NCI-H460 (cell line): ENCODE data around the gene ALPK1. TPM values are rescaled to one million over a fixed set of nuclear protein-coding genes. Genes with fewer than 3 reads are reported as not detected.

Source experiments
- DNase-seq: peaks from one replicate; pipeline ENCODE4 v3.0.0-alpha.2; 2016; ENCODE audit warnings: low read depth; ENCODE audit errors: extremely low read depth
- total RNA-seq: library from RNA; depleted of rRNA; stranded (reverse); fragments of >200 nt; shearing (Covaris generic); gene quantifications from 2 replicates; pipeline ENCODE4 v1.2.3, GENCODE V29; 2014

The ALPK1 gene
- total RNA-seq, 1 experiment from 2014 or later = 19.0 TPM

DNA sequence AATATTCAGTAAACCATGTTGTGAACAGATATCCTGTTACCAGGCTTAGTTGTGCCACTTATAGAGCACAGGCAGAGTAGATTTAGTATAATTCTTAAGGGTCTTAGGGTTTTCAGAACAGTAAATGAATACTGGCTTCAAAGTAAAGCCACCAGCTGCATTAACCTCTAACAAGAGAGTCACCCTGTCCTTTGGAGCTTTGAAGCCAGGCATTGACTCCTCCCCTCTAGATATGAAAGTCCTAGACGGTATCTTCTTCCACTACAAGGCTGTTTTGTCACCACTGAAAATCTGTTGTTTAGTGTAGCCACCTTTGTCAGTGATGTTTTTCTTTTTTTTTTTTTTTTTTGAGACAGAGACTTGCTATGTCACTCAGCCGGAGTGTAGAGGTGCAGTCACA is 77.7 kb downstream of the ALPK1 start:
- DNase-seq = no peak

DNA sequence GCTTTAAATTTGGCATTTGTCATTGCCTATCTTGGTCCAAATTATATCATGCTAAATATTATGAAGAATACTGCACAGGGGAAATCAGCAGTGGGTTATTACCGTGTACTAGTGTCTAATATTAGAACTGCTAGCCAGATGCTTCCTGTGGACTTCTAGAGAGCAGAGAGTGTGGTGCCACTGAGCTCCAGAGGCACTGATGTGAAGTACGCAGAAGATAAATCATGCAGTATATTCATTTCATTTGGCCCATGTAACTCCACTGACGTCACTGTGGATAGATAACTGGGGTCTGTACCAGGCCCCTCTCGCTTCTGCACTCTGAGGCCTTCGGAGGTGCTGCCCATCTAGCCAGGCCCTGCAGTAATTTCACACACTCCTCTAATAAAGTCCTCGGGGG is 80.0 kb downstream of the ALPK1 start:
- DNase-seq = no peak

DNA sequence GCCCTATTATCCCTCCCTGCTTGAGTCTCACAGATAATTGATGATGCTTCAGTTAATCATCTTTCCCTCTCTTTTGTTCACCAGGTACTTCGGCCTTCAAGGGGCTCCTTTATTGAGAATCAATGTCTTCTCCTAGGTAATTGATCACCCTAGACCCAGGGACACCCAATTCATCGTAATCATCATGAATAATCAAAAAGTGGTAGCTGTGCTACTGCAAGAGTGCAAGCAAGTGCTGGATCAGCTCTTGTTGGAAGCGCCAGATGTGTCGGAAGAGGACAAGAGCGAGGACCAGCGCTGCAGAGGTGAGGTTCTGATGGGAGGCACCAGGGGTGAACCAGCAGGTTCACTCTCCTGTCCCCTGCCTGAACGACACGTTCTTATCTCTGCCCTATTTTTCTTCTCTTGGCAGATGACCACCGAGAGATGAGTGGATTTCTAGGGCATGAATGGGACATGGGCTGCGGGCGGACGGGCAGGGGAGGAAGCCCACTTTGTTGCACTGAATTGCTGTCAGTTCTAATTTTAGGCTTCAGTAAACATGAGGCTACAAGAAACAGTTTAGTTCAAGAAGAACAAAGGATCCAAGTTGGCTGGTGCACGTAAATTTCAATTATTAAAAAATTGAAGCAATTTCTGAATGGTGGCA is 80.5 kb downstream of the ALPK1 start:
- no peak for DNase-seq

DNA sequence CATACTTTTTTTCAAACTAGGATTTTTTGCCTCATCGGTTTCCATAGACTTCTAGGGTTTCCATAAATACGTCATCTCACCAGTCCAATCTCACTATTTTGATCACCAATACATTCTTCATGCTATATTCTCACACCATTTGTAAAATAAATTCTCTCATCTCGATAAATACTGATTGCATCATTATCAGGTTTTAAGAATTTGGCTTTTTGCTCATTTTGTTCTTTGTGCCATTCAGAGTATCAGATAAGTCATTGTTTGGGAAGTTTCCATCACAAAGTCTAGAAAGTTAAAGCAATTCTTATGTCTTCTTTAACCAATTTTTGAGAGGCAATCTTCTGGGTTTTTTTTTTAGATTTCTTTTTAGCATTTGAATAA is 81.1 kb downstream of the ALPK1 start:
- DNase-seq = no peak

DNA sequence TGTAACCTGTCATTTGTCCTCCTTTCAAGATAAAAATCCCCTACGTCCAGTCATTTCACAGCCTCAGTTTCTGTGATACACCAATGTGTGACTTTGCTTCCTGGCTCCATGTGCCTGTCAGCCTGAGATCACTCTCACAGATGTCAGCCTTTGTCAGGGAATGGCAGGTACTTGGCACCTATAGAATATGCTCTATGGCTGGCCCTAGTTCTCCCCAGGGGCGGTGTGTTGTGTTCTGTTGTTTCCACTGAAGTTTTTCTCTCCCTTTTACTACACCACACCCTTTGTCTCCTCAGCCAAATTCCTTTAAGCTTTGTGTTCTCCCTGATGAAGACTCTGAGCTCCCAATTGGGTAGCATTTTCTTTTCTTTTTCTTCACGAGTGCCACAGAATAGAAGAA is 81.7 kb downstream of the ALPK1 start:
- no peak for DNase-seq

DNA sequence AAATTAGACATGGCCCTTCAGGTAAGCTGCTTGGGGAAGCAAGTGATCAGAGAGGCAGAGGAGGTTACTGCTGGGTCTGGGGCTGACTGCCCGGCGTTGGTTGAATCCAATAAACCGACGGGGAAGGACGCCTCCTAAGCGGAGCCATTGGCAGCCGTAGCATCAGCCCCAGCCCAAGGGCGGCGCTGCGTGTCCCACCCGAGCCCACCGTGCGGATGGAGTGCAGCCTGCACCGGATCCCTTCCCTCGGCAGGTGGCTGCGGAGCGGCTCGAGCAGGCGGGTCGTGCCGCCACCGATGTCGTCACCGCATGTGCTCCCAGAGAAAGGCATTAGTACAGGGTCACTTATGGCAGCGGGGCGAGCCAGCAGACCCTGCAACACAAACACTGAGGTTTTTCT is 82.1 kb downstream of the ALPK1 start:
- DNase-seq = no peak

DNA sequence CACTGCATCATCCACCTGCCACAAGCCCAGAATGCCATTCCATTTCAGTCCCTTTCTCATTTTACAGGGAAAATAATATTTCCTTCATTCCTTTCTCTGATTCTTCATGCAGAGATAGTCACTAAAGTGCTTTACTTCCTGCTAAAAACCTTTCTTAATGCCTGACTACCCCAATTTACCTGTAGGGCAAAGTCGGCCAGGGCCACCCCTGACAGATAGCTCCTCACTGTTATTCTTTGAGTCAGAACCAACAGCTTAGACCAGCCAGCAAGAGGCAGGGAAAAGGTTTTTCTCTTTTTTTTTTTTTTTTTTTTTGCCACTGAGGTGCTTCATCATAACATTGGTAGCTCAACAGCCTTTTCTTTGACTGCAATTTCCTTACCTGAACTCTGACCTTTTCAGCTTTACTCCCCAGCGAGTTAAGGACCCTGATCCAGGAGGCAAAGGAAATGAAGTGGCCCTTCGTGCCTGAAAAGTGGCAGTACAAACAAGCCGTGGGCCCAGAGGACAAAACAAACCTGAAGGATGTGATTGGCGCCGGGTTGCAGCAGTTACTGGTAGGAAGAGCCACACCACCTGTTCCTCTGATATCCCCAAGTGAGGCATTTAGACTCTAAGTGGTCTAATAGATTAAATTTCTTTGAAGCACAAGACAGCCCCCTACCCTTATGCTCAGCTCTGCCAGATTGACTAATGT is 85.0 kb downstream of the ALPK1 start:
- no peak for DNase-seq

DNA sequence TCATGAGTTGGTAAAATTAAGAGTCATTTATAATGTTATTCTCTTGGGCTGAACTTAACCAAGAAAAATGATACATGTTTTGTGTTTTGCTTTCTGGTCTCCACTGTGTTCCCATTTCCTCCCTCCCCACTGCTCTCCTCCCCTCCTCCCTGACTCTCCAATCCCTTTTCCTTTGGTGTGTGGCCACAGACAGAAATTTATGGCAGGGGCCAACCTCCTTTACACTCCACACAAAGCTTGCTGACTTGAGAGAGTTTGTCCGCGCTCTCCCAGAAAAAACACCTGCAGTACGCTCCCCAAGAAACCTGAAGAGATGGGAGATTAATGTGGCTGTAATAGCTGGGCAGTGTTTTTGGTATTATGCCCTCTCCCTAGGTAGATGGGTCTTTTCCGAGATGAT is 88.9 kb downstream of the ALPK1 start:
- no peak for DNase-seq

DNA sequence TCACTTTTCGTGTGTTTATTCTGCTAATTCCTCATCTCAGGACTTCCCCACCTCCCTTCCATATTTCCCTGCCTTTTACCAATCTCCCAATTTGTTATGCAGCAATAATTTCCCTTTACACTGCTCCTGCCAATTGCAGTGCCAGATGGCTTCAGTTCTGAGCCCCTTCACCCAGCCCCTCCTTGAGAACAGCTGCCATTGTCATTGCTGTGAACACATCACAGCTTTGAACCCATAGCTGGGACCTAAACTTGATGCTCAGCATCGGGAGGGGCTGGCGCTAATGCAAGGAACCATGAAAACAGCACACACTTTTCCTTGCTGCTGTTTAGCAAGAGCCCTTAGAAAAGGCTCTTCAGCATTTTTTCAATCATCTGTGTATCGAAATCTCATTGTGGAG is 104.9 kb downstream of the ALPK1 start:
- no peak for DNase-seq

DNA sequence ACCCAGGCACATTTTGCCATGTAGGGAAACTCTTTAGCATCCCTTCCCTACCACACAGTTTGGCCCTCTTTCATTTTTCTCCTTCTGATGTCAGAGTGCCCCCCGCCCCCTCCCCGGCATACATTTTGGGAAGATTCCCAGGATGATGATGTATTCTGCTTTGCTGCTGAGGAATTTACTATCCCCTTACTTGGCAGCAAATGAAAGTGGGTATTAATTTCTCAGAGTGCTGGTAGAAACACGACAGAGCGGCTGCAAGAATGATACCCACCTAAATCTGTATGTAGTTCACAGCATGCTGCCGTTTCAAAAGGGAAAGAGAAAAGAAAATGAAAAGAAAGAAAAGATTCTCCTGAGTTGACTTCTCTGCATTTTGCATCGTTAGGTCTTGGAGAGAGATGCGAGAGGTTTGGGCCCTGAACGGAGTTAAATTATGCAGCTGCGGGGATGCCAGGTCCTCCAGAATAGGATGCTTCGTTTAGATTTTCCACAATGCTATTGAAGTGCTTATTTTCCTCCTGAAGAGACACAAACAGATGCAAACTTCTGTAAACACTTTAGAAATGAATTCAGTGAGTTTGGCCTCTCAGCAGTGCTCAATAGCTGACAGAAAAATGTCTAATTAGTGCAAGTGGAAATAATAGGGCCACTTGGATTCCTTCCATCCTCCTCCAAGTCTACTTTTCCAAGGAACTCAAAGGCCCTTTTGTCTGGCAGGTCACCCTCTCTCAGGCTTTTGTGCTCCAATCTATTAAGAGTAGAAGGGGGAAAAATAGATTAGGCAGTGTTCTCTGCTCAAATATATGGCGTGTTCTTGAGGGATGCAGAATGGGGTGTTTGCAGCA is 106.2 kb downstream of the ALPK1 start:
- DNase-seq = no peak

DNA sequence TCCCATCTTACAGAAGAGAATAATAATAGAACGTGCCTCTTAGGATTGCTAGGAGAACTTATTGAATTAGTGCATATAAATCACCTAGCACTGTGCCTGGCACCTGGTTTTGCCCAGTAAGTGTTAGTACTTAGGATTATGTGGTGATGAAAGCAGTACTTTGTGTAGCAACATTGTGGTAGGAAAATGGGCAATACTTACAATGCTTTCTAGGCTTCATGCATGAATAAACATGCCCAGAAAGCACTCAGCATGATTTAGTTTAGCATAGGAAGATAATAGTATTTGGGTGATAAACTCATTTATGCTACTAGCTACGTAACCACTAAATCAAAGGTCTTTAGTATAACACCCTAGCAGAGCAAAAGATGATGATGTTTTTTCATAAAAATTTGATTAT is 113.2 kb downstream of the ALPK1 start:
- DNase-seq = no peak

DNA sequence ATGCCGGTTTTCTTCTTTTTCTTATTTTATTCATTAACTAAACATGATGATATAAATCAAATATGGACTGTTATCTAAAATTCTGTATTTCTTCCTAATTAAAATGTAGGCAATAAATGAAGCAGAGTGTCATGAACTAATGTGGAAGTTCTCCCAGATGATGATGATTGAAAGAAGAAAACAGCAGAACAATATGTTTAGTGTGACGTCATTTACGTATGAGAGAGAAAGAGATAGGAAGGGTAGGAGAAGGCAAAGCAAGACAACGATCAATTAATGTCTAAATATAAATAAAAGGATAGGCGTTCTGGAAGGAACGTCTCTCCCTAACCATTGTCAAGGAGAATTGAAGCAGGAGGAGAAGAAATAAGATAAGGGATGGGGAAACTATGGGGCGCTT is 113.6 kb downstream of the ALPK1 start:
- DNase-seq = no peak

DNA sequence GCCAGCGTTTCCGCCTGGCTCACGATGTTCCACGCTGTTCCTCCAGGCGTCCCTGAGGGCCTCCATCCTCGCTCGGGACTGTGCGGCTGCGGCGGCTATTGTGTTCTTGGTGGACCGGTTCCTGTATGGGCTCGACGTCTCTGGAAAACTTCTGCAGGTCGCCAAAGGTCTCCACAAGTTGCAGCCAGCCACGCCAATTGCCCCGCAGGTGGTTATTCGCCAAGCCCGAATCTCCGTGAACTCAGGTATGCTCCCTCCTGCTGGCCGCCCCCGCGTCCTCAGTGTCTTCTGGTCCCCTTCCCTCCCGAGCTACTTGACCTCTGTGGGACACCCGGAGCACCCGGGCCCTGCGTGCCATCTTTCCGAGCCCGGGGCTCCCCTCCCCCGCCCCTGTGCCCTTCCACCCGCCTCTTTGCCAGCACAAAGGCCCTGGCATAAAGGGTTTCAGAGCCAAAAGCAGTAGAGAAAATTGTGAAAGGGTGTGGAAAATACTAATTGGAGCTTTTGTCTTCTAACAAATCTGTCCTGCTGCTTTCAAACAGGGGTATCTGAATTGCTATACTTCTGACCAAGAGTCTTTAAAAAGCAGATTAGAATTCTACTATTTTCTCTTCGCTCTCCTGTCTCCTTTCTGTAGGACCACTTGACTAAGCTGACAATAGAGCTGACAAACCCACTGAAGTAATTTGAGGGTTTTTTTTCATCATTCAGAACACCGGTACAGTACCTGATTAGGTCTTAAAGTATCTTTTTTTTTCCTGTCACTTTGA is 114.8 kb downstream of the ALPK1 start:
- DNase-seq = no peak

DNA sequence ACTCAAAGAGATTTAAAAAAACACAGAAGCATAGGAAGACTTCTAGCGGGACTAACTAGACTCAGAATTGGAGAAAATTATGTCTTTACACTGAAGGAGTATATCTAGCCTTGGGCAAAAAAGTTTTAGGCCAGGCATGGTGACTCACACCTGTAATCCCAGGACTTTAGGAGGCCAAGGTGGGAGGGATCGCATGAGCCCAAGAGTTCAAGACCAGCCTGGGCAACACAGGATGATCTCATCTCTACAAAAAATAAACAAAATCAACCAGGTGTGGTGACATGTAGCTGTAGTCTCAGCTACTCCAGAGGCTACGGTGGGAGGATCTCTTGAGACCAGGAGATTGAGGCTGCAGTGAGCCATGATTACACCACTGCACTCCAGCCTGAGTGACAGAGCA is 119.3 kb downstream of the ALPK1 start:
- no peak for DNase-seq

DNA sequence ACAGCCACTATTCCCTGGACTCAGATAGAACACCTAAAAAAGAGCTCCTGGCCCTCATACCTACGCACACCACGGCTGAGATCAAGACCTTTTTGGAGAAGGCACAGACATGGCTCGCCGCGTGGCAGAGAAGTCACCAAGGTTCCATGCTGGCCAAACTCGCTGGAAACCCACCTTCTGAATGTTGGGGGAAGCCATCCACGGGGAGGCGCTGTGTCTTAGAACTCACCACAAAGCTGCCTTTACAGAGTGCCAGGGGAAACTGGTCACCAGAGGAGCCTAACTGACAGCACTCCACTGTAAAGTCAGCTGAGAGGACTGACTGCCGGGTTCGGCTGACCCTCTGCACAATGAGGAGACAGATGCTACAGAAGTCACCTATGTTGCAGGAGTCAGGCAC is 120.9 kb downstream of the ALPK1 start:
- no peak for DNase-seq

DNA sequence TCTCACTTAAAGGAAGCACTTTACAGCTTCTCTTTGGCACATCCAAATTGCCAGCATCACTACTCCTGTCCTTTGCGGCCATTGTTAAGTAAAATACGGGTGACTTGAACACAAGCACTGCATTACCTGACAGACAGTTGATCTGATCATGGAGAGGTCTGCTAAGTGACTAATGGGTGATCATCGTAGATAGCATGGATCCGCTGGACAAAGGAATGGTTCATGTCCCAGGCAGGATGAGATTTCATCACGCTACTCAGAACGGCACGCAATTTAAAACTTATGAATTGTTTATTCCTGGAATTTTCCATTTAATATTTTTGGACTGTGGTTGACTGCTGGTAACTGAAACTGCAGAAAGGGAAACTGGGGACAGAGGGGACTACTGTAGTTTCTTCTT is 124.7 kb downstream of the ALPK1 start:
- no peak for DNase-seq

DNA sequence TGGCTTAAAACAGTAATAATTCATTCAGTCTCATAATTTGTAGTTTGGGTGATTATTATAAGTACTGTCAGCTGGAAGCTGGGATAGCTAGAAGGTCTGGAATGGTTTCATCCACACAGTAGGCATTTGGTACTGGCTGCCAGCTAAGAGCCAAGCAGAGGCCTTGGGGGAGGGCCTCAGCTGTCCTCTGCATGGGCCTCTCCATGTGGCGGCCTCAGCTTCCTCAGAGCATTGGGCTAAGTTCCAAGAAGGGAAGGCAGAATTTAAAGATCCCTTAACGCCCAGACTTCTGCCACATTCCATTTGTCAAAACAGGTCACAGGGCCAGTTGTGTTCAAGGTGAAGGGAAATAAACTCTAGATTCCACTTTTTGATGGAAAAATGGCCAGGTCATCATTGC is 125.5 kb downstream of the ALPK1 start:
- no peak for DNase-seq

DNA sequence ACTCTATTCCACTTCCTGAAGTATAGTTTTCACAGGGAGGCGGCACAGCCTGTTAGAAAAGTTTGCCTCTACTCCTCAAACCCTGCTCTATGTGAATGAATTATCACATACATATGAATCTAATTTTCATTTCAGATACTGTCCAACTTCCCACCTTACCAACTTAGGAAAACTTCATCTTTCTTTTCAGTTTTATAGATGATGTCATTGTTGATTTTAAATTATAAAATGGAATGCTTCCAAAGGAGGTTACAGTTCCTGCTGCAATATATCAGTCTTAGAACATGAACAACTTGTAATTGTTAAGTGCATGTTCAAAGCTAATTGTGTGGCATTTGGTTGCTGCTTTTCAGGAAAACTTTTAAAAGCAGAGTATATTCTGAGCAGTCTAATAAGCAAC is 126.4 kb downstream of the ALPK1 start:
- no peak for DNase-seq

DNA sequence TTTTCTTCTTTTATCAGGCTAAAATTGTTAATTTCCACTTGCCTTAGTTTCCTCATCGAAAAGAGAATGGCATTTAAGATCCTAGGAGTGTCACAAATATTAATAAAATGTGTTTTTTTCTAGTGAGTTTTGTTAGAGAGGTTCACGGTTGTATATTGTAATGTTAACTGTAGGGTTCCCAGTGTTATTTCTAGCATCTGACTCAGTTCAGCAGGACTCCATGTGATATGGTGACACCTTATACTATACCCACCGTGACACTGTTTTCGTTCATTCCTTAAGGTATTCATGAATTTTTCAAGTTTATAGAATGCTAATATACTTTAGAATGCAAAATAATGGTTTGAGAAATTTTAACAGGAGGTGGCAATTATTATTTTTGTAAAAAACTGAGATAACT is 128.7 kb downstream of the ALPK1 start:
- no peak for DNase-seq

DNA sequence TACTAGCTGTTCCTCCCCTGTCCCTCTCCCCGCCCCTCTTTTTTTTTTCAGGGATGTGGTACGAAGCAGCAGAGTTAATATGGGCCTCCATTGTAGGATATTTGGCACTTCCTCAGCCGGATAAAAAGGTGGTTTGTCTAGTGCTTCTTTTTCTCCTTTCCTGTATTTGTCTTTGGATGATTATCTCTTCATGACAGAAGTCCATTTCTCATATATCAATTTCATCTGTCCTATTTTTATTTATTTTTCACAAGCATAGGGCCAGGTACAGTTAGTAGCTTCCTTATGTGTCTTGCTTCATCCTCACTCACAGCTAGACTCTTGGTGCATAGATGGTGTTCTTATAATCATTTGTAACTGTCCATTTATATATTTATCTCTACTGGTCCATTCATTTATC is 129.2 kb downstream of the ALPK1 start:
- no peak for DNase-seq

DNA sequence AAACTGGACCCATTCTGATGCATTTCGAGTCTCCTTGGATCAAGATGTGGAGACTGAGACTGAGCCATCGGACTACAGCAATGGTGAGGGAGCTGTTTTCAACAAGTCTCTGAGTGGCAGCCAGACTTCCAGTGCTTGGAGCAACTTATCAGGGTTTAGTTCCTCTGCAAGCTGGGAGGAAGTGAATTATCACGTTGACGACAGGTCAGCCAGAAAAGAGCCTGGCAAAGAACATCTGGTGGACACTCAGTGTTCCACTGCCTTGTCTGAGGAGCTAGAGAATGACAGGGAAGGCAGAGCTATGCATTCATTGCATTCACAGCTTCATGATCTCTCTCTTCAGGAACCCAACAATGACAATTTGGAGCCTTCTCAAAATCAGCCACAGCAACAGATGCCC is 134.0 kb downstream of the ALPK1 start:
- DNase-seq = no peak
